Transverse colon (tissue), 4 donors: Measurements from ENCODE around the gene RAPGEF3. TPM values are rescaled to one million over a fixed set of nuclear protein-coding genes. Genes with fewer than 3 reads are reported as not detected.

ENCODE experiments used
- DNase-seq: peaks from one replicate; pipeline ENCODE4 v3.0.0-alpha.2; 2019
- H3K27ac ChIP-seq, 4 donors: fragments of 200-600 bp; sonication (generic); 2 replicates each; pipeline ENCODE4 v1.5.1; 2016 to 2018; ENCODE audit warnings: inconsistent platforms in 4 of 4
- H3K27me3 ChIP-seq: fragments of 200-600 bp; sonication (generic); 2 replicates; pipeline ENCODE4 v1.5.1; 2017; ENCODE audit warnings: inconsistent platforms
- H3K36me3 ChIP-seq, 4 donors: fragments of 200-600 bp; sonication (generic); 2 replicates each; pipeline ENCODE4 v1.5.1; 2017 to 2019; ENCODE audit warnings: inconsistent platforms in 4 of 4
- H3K4me1 ChIP-seq, 4 donors: fragments of 200-600 bp; sonication (generic); 2 replicates each; pipeline ENCODE4 v1.5.1; 2017 to 2020; ENCODE audit warnings: inconsistent platforms in 4 of 4
- H3K4me3 ChIP-seq, 4 donors: fragments of 200-600 bp; sonication (generic); 1 replicate in 1 of 4; 2 replicates in 3 of 4; pipeline versions ENCODE4 v1.5.1 to v1.6.1; 2017 to 2019; ENCODE audit warnings: inconsistent platforms in 4 of 4
- H3K9me3 ChIP-seq, 2 donors: fragments of 200-600 bp; sonication (generic); 2 replicates each; pipeline ENCODE4 v1.5.1; 2017 to 2019; ENCODE audit warnings: inconsistent platforms in 2 of 2
- EP300 ChIP-seq: sonication (generic); formaldehyde crosslinking; IDR thresholded peaks from one replicate; pipeline ENCODE4 v1.6.1; 2017; ENCODE audit warnings: antibody characterized with exemption, low read depth
- POLR2A ChIP-seq: fragments of 450-650 bp; IDR thresholded peaks from one replicate; pipeline ENCODE4 v1.6.1; 2016; ENCODE audit warnings: antibody characterized with exemption, mild to moderate bottlenecking, moderate library complexity
- POLR2AphosphoS5 ChIP-seq, 3 donors: sonication (generic); formaldehyde crosslinking; IDR thresholded peaks; one replicate each; pipeline ENCODE4 v1.6.1; 2016; ENCODE audit warnings: antibody characterized with exemption in 3 of 3
- WGBS, 2 donors: methylation state at CpG; one replicate each; pipeline ENCODE4 v1.1.5; 2018; ENCODE audit warnings: low coverage in 1 of 2; 5-methylcytosine and 5-hydroxymethylcytosine counted together
- in situ Hi-C, 4 donors: fragments of 200-750 bp; cut with MboI; loops; one replicate each; pipeline versions ENCODE4 v1.15.0 to v1.15.1; 2017; ENCODE audit warnings: low sequenced_read_pairs in 3 of 4, low pct_ligation_motif_present in 1 of 4, low pct_unique_long_range_greater_than_20kb in 1 of 4
- intact Hi-C: fragments of 100-400 bp; cut with DNase I; formaldehyde crosslinking; loops from one replicate; pipeline ENCODE4 v1.15.1; 2023; ENCODE audit warnings: low total_unique reads
- total RNA-seq, 4 donors: library from RNA; depleted of rRNA; stranded (reverse); fragments of >200 nt; gene quantifications; one replicate each; pipeline ENCODE4 v1.1.0, GENCODE V29; 2016
- TF ChIP-seq, protein P1 (sequence below), 5 experiments: fragments of 200-600 bp in 3 of 5; fragments of 450-650 bp in 2 of 5; sonication (generic) in 3 of 5; IDR thresholded peaks; 1 replicate in 2 of 5; 2 replicates in 3 of 5; pipeline ENCODE4 v1.5.1; 2016 to 2017; ENCODE audit warnings: antibody characterized with exemption in 5 of 5, inconsistent platforms in 3 of 5, mild to moderate bottlenecking in 2 of 5, moderate library complexity in 1 of 5

Gene RAPGEF3
- total RNA-seq, 4 donors from 2014 or later = 8.1 to 51.7 (median 24.6) TPM

DNA sequence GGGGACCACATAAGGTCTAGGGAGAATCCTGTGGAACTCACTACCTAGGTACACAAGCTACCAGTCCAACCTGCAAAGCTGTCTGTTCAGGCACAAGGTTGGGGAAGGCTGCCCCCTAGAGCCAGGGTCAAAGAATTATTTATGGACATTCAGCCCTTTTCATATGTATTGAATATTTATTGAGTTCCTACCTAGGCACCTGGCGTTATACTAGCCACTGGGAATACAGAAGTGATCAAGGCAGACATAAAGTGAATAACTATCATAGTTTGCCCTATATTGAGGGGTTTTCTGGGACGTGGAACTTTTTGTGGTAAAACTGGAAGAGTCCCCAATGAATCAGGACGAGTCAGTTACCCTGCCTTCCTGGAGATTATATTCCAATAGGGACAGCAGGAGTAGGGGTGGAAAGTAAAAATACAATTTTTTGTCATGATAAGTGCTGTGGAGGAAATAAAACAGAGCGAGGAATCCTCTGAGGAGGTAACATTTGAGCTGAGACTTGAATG is 8.6 kb upstream of the RAPGEF3 start:
- TF ChIP-seq, protein P1, sequence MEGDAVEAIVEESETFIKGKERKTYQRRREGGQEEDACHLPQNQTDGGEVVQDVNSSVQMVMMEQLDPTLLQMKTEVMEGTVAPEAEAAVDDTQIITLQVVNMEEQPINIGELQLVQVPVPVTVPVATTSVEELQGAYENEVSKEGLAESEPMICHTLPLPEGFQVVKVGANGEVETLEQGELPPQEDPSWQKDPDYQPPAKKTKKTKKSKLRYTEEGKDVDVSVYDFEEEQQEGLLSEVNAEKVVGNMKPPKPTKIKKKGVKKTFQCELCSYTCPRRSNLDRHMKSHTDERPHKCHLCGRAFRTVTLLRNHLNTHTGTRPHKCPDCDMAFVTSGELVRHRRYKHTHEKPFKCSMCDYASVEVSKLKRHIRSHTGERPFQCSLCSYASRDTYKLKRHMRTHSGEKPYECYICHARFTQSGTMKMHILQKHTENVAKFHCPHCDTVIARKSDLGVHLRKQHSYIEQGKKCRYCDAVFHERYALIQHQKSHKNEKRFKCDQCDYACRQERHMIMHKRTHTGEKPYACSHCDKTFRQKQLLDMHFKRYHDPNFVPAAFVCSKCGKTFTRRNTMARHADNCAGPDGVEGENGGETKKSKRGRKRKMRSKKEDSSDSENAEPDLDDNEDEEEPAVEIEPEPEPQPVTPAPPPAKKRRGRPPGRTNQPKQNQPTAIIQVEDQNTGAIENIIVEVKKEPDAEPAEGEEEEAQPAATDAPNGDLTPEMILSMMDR (IDR thresholded peaks at IDR 0.05) = peak; percentile 57 to 67 (median 61)
- no peak for TF ChIP-seq POLR2AphosphoS5 (IDR thresholded peaks at IDR 0.05)
- Histone ChIP-seq H3K4me3 (no peak overlapping the region), H3K27me3 (no peaks in the 10 kb centered on the region), H3K4me1 (peaks cover 0 to 4% (median 2%) of the 10 kb centered on the region in 4 donors), H3K27ac (no peak overlapping the region), H3K36me3 (no peaks in the 10 kb centered on the region), H3K9me3 (no peaks in the 10 kb centered on the region)
- intact Hi-C loops = no loop called here
- peak; percentile 82 for DNase-seq
- 44% methylated on average over 4 of the region's 4 CpGs for WGBS, 2 donors
- in situ Hi-C loops = no loop called here

DNA sequence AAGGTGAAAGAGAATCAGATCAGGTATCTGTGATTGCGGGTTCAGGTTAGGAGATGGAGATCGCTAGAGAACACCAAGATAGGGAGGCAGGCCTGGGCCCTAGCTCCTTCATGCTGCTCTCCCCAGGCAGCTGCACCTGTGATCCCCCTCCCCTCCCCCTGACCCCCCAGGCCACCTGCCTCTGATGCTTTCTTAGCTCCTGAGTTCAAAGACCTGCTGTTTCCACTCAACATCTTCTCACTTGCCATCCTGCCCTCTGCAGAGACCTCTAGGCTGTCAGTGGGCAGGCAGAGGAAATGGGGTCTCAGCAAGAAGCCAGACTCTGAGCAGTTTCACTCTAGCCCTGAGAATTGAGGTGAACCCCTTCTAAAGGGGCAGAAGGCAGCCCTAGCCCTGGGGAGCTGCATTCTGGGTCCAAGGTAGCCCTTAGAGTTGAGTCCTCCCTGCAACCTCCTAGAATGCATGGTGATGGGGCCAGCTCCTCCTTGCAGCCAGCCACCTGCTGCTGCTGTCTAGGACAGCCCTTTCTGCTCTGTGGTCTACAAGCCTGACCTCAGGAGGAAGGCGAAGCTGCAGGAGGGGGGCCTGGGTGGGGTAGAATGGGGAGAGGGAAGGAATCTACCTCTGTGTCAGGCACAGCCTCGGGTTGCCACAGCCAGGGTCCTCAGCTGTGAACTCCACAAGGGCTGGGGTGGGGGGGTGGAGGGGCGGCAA is 8.0 kb upstream of the RAPGEF3 start:
- intact Hi-C loops (no loop called here), in situ Hi-C loops (no loop called here)
- WGBS, 2 donors = 56% methylated on average over 5 of the region's 5 CpGs; no CpG with 5 or more reads in 1 of the 2 donors
- H3K9me3 ChIP-seq = no peaks in the 10 kb centered on the region
- H3K4me3 ChIP-seq = no peak overlapping the region
- peaks cover 0 to 3% (median 1%) of the 10 kb centered on the region in 4 donors for H3K4me1 ChIP-seq
- H3K36me3 ChIP-seq = no peaks in the 10 kb centered on the region
- TF ChIP-seq POLR2A (no peak), EP300 (no peak), POLR2AphosphoS5 (IDR thresholded peaks at IDR 0.05) (no peak)
- TF ChIP-seq, protein P1 (IDR thresholded peaks at IDR 0.05) = no peak
- H3K27ac ChIP-seq = no peak overlapping the region
- no peak for DNase-seq
- no peaks in the 10 kb centered on the region for H3K27me3 ChIP-seq

DNA sequence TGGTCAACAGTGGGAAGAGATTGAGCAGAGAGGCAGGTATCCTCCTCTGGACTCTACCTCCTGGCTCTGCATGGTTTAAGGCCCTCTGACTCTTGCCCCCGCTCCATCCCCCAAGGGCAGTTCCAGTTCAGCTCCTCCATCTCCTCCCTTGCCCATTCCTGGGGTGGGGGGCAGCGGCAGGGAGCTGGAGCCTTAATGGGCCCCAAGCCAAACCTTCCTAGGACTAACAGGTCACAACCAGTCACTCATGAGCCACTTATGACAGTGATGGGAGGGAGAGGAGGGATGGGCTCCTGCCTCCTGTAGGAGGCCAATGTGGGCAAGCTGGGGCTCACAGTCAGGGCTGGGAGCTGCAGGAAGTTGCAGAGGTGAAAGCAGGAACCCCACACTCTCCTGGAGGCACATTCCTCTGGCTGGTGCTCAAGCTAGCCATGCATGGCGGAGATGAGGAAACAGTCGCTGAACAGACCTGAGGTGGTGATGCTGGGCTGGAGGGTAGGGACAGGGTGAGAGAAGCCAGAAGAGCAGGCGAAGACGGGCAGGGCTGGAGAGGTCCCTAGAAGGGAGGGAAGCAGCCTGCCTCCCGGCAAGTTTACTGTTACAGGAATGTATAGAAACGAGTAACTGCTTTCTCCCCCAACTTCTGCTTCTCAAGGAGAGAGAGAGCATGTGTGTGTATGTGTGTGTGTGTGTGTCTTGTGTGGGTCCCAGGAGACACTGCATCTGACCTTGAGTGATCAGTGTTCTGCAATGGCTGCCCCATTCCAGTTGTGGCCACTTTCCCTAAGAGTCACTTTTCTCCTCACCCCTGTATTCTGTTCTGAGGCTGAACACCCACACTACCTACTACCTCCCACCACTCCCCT is 5.0 kb upstream of the RAPGEF3 start:
- in situ Hi-C loops (no loop called here), intact Hi-C loops (no loop called here)
- no peak for DNase-seq
- Histone ChIP-seq H3K4me1 (peaks cover 0 to 9% (median 7%) of the 10 kb centered on the region in 4 donors), H3K27me3 (no peaks in the 10 kb centered on the region), H3K36me3 (no peaks in the 10 kb centered on the region), H3K4me3 (no peak overlapping the region), H3K9me3 (no peaks in the 10 kb centered on the region), H3K27ac (no peak overlapping the region)
- TF ChIP-seq POLR2AphosphoS5 (IDR thresholded peaks at IDR 0.05) (no peak), EP300 (no peak), POLR2A (no peak)
- TF ChIP-seq, protein P1 (IDR thresholded peaks at IDR 0.05) = no peak
- 69 to 80% methylated on average over 6 to 8 of the region's 8 CpGs for WGBS, 2 donors

DNA sequence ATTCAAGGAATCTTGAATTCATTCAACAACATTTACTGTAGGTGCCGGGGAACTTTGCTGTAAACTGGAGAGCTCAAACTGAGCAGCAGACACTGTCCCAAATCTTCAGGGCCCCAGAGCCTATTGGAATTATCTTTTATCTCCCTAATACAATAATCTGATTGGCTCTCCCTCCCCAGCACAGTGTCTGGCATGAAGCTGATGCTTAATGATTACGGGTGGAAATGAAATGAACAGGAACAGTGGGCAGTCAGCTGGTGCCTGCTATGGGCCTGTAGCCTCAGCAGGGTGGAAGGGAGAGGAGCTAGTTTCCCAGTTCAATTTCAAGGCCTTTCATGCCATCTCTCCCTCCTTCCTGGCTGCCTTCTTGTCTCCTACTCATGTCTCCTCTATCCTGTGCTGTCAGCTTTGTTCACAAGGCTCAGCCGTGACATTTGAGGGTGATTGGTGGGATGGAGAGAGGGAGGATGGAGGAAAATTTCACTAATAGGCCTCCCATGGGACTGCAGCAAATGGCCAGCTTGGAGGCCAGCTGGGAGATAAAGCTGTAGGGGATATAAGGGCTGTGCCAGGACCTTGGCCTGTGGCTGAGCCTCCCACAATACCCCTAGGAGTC is 4.3 kb upstream of the RAPGEF3 start:
- H3K27ac ChIP-seq = no peak overlapping the region
- 86 to 87% methylated on average over 2 to 3 of the region's 3 CpGs for WGBS, 2 donors
- peaks cover 6 to 17% (median 14%) of the 10 kb centered on the region in 4 donors for H3K4me1 ChIP-seq
- no peaks in the 10 kb centered on the region for H3K36me3 ChIP-seq
- H3K4me3 ChIP-seq = no peak overlapping the region
- TF ChIP-seq POLR2A (no peak), POLR2AphosphoS5 (IDR thresholded peaks at IDR 0.05) (no peak)
- no peaks in the 10 kb centered on the region for H3K9me3 ChIP-seq
- DNase-seq = no peak
- no peaks in the 10 kb centered on the region for H3K27me3 ChIP-seq
- intact Hi-C loops = no loop called here
- in situ Hi-C loops = no loop called here
